GM12878 (cell line): Measurements from ENCODE around the gene SLC9A3. TPM values are rescaled to one million over a fixed set of nuclear protein-coding genes. Genes with fewer than 3 reads are reported as not detected.

ENCODE experiments used
- ATAC-seq: fragments of 200-7000 bp; cut with Tn5 transposase; 3 replicates; pipeline ENCODE4 v1.9.1; 2020; ENCODE audit warnings: mild to moderate bottlenecking, moderate library complexity
- BruUV-seq: library from RNA; stranded (reverse); fragments of 400-500 nt; replicated peaks from 2 replicates; lab custom pipeline; 2021; lab: Mats Ljungman, UMichigan
- CTCF ChIA-PET: fragments of 300-600 bp; sonication (Branson Sonifier 250); formaldehyde crosslinking; extraction: SDS; loops from one replicate; lab custom pipeline; 2021; ENCODE audit warnings: inconsistent platforms; lab: Yijun Ruan, JAX
- POLR2A ChIA-PET: fragments of 350-600 bp; formaldehyde crosslinking; extraction: SDS; loops from one replicate; lab custom pipeline; 2021; ENCODE audit warnings: inconsistent platforms; lab: Charles Lee
- RAD21 ChIA-PET: fragments of 300-600 bp; sonication (Branson Sonifier 250); formaldehyde crosslinking; loops from one replicate; lab custom pipeline; 2023; ENCODE audit warnings: antibody characterized with exemption; ENCODE audit not compliant: unreplicated experiment; lab: Charles Lee
- SMC1A ChIA-PET: fragments of 300-600 bp; sonication (Branson Sonifier 250); formaldehyde crosslinking; loops from one replicate; lab custom pipeline; 2023; ENCODE audit not compliant: unreplicated experiment, uncharacterized antibody; lab: Charles Lee
- DNase-seq: peaks from one replicate; pipeline ENCODE4 v3.0.0-alpha.2; 2011; ENCODE audit warnings: low read depth, low spot score
- FAIRE-seq: peaks from 3 replicates; lab custom pipeline; 2011; peaks lifted over from hg19 to GRCh38; lab: Jason Lieb, UNC
- H2AFZ ChIP-seq: 2 replicates; pipeline ENCODE4 v1.6.0; 2011; ENCODE audit warnings: low read depth, low read length, control low read depth; ENCODE audit not compliant: control insufficient read depth
- H3K27ac ChIP-seq: 2 replicates; pipeline ENCODE4 v1.5.1; 2011; ENCODE audit warnings: control low read depth; ENCODE audit not compliant: control insufficient read depth, insufficient read depth
- H3K27me3 ChIP-seq, 2 experiments: replicated peaks in 1 of 2; 2 replicates each; pipeline versions ENCODE4 v1.6.0 to v1.6.1; 2011; ENCODE audit warnings: low read length in 1 of 2; ENCODE audit not compliant: control insufficient read depth in 2 of 2, insufficient read depth in 2 of 2
- H3K36me3 ChIP-seq, 2 experiments: 2 replicates each; pipeline ENCODE4 v1.5.1; 2011; ENCODE audit warnings: low read length in 1 of 2; ENCODE audit not compliant: control insufficient read depth in 2 of 2, insufficient read depth in 2 of 2
- H3K4me1 ChIP-seq: 2 replicates; pipeline ENCODE4 v1.6.1; 2011; ENCODE audit warnings: mild to moderate bottlenecking, low read length, moderate library complexity, mixed read lengths; ENCODE audit not compliant: control insufficient read depth, insufficient read depth
- H3K4me2 ChIP-seq: 2 replicates; pipeline ENCODE4 v1.6.0; 2011; ENCODE audit warnings: control low read depth; ENCODE audit not compliant: control insufficient read depth, insufficient read depth
- H3K4me3 ChIP-seq: fragments of 200-600 bp; sonication (generic); 2 replicates; pipeline ENCODE4 v1.5.1; 2016
- H3K79me2 ChIP-seq: 2 replicates; pipeline ENCODE4 v1.6.0; 2011; ENCODE audit warnings: low read length; ENCODE audit not compliant: control insufficient read depth, insufficient read depth
- H3K9ac ChIP-seq: 2 replicates; pipeline ENCODE4 v1.8.0; 2011; ENCODE audit warnings: low read length, control low read depth, mixed read lengths; ENCODE audit not compliant: control insufficient read depth, insufficient read depth
- H3K9me3 ChIP-seq: replicated peaks from 3 replicates; pipeline ENCODE4 v1.5.1; 2011; ENCODE audit warnings: mild to moderate bottlenecking, low read length; ENCODE audit not compliant: control insufficient read depth, insufficient read depth
- H4K20me1 ChIP-seq: 2 replicates; pipeline ENCODE4 v1.6.0; 2011; ENCODE audit not compliant: control insufficient read depth, insufficient read depth
- CBFB ChIP-seq: IDR thresholded peaks from 2 replicates; pipeline ENCODE4 v1.6.1; 2016; ENCODE audit warnings: antibody characterized with exemption, low read depth
- CHD2 ChIP-seq: IDR thresholded peaks from 2 replicates; pipeline ENCODE4 v1.6.1; 2011; ENCODE audit warnings: low read depth, low read length, improper control_type of control experiment, borderline replicate concordance
- EGR1 ChIP-seq, 2 experiments: IDR thresholded peaks; 1 replicate in 1 of 2; 2 replicates in 1 of 2; pipeline ENCODE4 v1.6.1; 2011 to 2012; ENCODE audit warnings: low read depth in 2 of 2, low read length in 2 of 2, borderline replicate concordance in 1 of 2, mild to moderate bottlenecking in 1 of 2, moderate library complexity in 1 of 2
- IRF4 ChIP-seq: IDR thresholded peaks from 2 replicates; pipeline ENCODE4 v1.6.1; 2011; ENCODE audit warnings: low read depth, low read length
- JUND ChIP-seq: IDR thresholded peaks from 2 replicates; pipeline ENCODE4 v1.6.1; 2012; ENCODE audit warnings: low read depth, mild to moderate bottlenecking, low read length, improper control_type of control experiment, moderate library complexity
- MXI1 ChIP-seq: fragments of 150-350 bp; IDR thresholded peaks from 2 replicates; pipeline ENCODE4 v1.6.1; 2011; ENCODE audit warnings: low read depth, mild to moderate bottlenecking, inconsistent platforms, low read length, improper control_type of control experiment
- SPI1 ChIP-seq: IDR thresholded peaks from 2 replicates; pipeline ENCODE4 v1.6.1; 2011; ENCODE audit warnings: low read depth, mild to moderate bottlenecking, low read length, moderate library complexity, borderline replicate concordance; ENCODE audit not compliant: insufficient read depth
- TAF1 ChIP-seq: IDR thresholded peaks from 2 replicates; pipeline ENCODE4 v1.6.1; 2011; ENCODE audit warnings: mild to moderate bottlenecking, low read depth, low read length, borderline replicate concordance
- ZNF384 ChIP-seq: IDR thresholded peaks from 2 replicates; pipeline ENCODE4 v1.6.1; 2012; ENCODE audit warnings: low read depth, mild to moderate bottlenecking, low read length, improper control_type of control experiment, borderline replicate concordance
- WGBS: methylation state at CpG from one replicate; pipeline ENCODE4 v1.1.6; 2016; ENCODE audit warnings: low lambda C conversion rate; ENCODE audit not compliant: insufficient replicate concordance, insufficient coverage; ENCODE audit errors: missing lambda C conversion rate; 5-methylcytosine and 5-hydroxymethylcytosine counted together
- in situ Hi-C: fragments of 300-500 bp; cut with MboI; formaldehyde crosslinking; loops from 9 replicates; pipeline ENCODE4 v1.14.3; 2018; ENCODE audit warnings: mixed read lengths
- intact Hi-C: fragments of 100-400 bp; cut with micrococcal nuclease; formaldehyde crosslinking; loops from one replicate; pipeline ENCODE4 v1.14.2; 2022; ENCODE audit not compliant: unreplicated experiment
- polyA plus RNA-seq, 11 experiments: library from polyadenylated mRNA; depleted of rRNA in 4 of 11; unstranded in 6 of 11; stranded (reverse) in 5 of 11; fragments of >200 nt; fragmentation: Nextera tagmentation in 4 of 11; fragmentation: Illumina TruSeq in 1 of 11; extraction: Ambion mirVana in 4 of 11; extraction: Trizol in 1 of 11; gene quantifications; 1 replicate in 1 of 11; 2 replicates in 10 of 11; pipeline versions ENCODE4 v1.2.1 to v1.2.3, GENCODE V29; 2011 to 2016; ENCODE audit warnings: inconsistent platforms in 2 of 11, missing spikeins in 2 of 11, low read depth in 1 of 11
- total RNA-seq, 4 experiments: library from RNA; depleted of rRNA in 3 of 4; stranded (reverse); fragments of >200 nt in 3 of 4; fragmentation: Illumina TruSeq in 1 of 4; extraction: Trizol in 1 of 4; gene quantifications; 2 replicates each; pipeline versions ENCODE4 v1.2.1 to v1.2.3, GENCODE V29; 2013 to 2021
- TF ChIP-seq, protein P1 (sequence below): fragments of 450-650 bp; formaldehyde crosslinking; IDR thresholded peaks from 2 replicates; pipeline ENCODE4 v1.4.0; 2020; ENCODE audit warnings: mild to moderate bottlenecking, moderate library complexity
- TF ChIP-seq, protein P2 (sequence below): fragments of 450-650 bp; IDR thresholded peaks from 2 replicates; pipeline ENCODE4 v1.6.1; 2017; ENCODE audit warnings: mild to moderate bottlenecking
- TF ChIP-seq, protein P3 (sequence below): fragments of 450-650 bp; IDR thresholded peaks from 2 replicates; pipeline ENCODE4 v1.6.1; 2017; ENCODE audit warnings: mild to moderate bottlenecking, moderate library complexity

Gene SLC9A3
- total and polyA plus RNA-seq, 10 of the 15 experiments (the other 5 are each of a cell fraction or from before 2014, with no cell fraction given), result 0.04 to 5.2 (median 2.3) TPM; not detected in 1

DNA sequence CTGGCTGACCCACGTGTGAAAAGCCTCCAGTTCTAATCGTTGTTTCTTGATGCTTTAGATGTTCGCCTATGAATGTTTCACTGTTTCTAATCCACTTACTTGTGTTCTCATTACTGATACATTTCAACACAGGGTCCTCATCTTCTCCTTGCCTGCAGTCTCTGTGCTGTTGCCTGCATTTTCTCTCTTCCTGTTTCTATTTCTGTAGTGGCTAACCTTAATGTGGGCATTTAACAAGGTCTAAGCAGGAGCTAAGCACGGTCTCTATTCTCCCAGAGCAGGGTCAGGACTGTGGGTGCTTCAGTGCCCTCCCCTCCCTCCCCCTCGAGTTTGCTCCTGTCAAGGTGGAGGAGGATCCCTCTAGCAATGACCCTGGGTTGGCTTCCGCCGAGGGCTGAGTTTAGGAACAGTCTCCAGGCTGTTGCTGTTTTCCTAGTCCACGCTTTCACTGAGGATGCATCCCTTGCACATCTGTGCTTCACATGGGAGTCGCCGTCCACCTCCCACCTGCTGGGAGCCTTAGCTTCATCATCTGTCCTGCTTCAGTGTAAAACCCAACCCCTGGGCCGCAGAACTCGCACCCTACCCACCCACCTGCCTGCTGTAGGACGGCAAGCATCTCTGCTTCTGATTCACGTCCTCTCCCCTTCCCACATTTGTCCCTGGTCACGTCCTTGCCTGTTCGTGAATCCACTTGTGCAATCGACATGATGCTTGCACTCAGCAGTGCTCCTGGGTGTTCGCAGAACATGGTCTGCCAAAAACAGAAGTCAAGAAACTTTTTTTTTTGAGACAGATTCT is 83.6 kb downstream of the SLC9A3 start:
- Histone ChIP-seq H3K27ac (peak overlapping the region; percentile 54), H3K27me3 (no peaks in the 10 kb centered on the region), H3K79me2 (peaks cover 31% of the 10 kb centered on the region), H3K4me2 (peak overlapping the region; percentile 51), H3K4me1 (peaks cover 23% of the 10 kb centered on the region), H3K9ac (no peak overlapping the region), H2AFZ (no peak overlapping the region; the same call in 1 of the 2 replicates), H4K20me1 (no peaks in the 10 kb centered on the region), H3K9me3 (no peaks in the 10 kb centered on the region), H3K36me3 (peaks cover 0 to 2% of the 10 kb centered on the region in 2 experiments; a peak in 1 of 4 replicates), H3K4me3 (no peak overlapping the region)
- ATAC-seq, result peak; percentile 28
- WGBS, result 74% methylated on average over 18 of the region's 18 CpGs
- no peak for DNase-seq
- in situ Hi-C loops (no loop called here), intact Hi-C loops (no loop called here)
- FAIRE-seq, result peak; percentile 92
- CTCF ChIA-PET, result interaction anchor here (2.4 to 3.6 kb wide), 2 partner anchors 10 to 123 kb away, joined by 8 to 21 read pairs; no protein-coding TSS in a partner anchor
- POLR2A ChIA-PET, result interaction anchor here (1.7 kb wide), 1 partner anchor 16 kb away, joined by 4 read pairs; no protein-coding TSS in a partner anchor
- RAD21 ChIA-PET, result interaction anchor here (0.8 kb wide), 1 partner anchor 72 kb away, joined by 3 read pairs; no protein-coding TSS in a partner anchor
- SMC1A ChIA-PET, result interaction anchor here (0.7 to 1.2 kb wide), 2 partner anchors 32 to 122 kb away, joined by 3 read pairs; no protein-coding TSS in a partner anchor
- BruUV-seq, result no TSS peak
- TF ChIP-seq, protein P1, sequence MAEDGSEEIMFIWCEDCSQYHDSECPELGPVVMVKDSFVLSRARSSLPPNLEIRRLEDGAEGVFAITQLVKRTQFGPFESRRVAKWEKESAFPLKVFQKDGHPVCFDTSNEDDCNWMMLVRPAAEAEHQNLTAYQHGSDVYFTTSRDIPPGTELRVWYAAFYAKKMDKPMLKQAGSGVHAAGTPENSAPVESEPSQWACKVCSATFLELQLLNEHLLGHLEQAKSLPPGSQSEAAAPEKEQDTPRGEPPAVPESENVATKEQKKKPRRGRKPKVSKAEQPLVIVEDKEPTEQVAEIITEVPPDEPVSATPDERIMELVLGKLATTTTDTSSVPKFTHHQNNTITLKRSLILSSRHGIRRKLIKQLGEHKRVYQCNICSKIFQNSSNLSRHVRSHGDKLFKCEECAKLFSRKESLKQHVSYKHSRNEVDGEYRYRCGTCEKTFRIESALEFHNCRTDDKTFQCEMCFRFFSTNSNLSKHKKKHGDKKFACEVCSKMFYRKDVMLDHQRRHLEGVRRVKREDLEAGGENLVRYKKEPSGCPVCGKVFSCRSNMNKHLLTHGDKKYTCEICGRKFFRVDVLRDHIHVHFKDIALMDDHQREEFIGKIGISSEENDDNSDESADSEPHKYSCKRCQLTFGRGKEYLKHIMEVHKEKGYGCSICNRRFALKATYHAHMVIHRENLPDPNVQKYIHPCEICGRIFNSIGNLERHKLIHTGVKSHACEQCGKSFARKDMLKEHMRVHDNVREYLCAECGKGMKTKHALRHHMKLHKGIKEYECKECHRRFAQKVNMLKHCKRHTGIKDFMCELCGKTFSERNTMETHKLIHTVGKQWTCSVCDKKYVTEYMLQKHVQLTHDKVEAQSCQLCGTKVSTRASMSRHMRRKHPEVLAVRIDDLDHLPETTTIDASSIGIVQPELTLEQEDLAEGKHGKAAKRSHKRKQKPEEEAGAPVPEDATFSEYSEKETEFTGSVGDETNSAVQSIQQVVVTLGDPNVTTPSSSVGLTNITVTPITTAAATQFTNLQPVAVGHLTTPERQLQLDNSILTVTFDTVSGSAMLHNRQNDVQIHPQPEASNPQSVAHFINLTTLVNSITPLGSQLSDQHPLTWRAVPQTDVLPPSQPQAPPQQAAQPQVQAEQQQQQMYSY (CRISPR knock-in tag), result no peak
- no peak for TF ChIP-seq TAF1
- TF ChIP-seq IRF4, result no peak
- TF ChIP-seq, protein P2, sequence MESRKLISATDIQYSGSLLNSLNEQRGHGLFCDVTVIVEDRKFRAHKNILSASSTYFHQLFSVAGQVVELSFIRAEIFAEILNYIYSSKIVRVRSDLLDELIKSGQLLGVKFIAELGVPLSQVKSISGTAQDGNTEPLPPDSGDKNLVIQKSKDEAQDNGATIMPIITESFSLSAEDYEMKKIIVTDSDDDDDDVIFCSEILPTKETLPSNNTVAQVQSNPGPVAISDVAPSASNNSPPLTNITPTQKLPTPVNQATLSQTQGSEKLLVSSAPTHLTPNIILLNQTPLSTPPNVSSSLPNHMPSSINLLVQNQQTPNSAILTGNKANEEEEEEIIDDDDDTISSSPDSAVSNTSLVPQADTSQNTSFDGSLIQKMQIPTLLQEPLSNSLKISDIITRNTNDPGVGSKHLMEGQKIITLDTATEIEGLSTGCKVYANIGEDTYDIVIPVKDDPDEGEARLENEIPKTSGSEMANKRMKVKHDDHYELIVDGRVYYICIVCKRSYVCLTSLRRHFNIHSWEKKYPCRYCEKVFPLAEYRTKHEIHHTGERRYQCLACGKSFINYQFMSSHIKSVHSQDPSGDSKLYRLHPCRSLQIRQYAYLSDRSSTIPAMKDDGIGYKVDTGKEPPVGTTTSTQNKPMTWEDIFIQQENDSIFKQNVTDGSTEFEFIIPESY, result no peak
- TF ChIP-seq ZNF384, result no peak
- TF ChIP-seq, protein P3, sequence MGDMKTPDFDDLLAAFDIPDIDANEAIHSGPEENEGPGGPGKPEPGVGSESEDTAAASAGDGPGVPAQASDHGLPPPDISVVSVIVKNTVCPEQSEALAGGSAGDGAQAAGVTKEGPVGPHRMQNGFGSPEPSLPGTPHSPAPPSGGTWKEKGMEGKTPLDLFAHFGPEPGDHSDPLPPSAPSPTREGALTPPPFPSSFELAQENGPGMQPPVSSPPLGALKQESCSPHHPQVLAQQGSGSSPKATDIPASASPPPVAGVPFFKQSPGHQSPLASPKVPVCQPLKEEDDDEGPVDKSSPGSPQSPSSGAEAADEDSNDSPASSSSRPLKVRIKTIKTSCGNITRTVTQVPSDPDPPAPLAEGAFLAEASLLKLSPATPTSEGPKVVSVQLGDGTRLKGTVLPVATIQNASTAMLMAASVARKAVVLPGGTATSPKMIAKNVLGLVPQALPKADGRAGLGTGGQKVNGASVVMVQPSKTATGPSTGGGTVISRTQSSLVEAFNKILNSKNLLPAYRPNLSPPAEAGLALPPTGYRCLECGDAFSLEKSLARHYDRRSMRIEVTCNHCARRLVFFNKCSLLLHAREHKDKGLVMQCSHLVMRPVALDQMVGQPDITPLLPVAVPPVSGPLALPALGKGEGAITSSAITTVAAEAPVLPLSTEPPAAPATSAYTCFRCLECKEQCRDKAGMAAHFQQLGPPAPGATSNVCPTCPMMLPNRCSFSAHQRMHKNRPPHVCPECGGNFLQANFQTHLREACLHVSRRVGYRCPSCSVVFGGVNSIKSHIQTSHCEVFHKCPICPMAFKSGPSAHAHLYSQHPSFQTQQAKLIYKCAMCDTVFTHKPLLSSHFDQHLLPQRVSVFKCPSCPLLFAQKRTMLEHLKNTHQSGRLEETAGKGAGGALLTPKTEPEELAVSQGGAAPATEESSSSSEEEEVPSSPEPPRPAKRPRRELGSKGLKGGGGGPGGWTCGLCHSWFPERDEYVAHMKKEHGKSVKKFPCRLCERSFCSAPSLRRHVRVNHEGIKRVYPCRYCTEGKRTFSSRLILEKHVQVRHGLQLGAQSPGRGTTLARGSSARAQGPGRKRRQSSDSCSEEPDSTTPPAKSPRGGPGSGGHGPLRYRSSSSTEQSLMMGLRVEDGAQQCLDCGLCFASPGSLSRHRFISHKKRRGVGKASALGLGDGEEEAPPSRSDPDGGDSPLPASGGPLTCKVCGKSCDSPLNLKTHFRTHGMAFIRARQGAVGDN, result no peak
- TF ChIP-seq MXI1, result no peak
- TF ChIP-seq EGR1 (IDR thresholded peaks at IDR 0.05; ENCODE audit: borderline replicate concordance in 1 of 2, low read depth in 2 of 2, low read length in 2 of 2), result no peak
- no peak for TF ChIP-seq CHD2
- peak; percentile 23; the same call in 1 of the 2 replicates for TF ChIP-seq CBFB
- peak; percentile 71 for TF ChIP-seq SPI1
- no peak for TF ChIP-seq JUND
